ENCODE results near the gene RANBP10. TPM values are rescaled to one million over a fixed set of nuclear protein-coding genes. Genes with fewer than 3 reads are reported as not detected.
A peak's percentile ranks its signal among the peaks of the same experiment; 100 is the strongest.

The RANBP10 gene
- total and polyA plus RNA-seq, 2 of the 13 experiments (the other 11 are each of a cell fraction or from before 2014, with no cell fraction given): 9.2 to 22.7 TPM

- peak; percentile 66; the same call in 1 of the 2 replicates for TF ChIP-seq ZFP91 (CRISPR knock-in tag; IDR thresholded peaks at IDR 0.05; ENCODE audit: borderline replicate concordance)
- 0 out of 2 replicates have a peak, but pooled peaks have one; percentile 60 for TF ChIP-seq ZNF782 (CRISPR knock-in tag; IDR thresholded peaks at IDR 0.05; ENCODE audit: borderline replicate concordance)
- no peak for TF ChIP-seq ZNF562 (CRISPR knock-in tag; IDR thresholded peaks at IDR 0.05; ENCODE audit: borderline replicate concordance)
- peak; percentile 3 for TF ChIP-seq YY1 (IDR thresholded peaks at IDR 0.05; ENCODE audit: insufficient read depth, insufficient replicate concordance, low read depth, low read length)
- 0 out of 2 replicates have a peak, but pooled peaks have one; percentile 8 for TF ChIP-seq SP4 (CRISPR knock-in tag; IDR thresholded peaks at IDR 0.05)
- TF ChIP-seq PHF21A (CRISPR knock-in tag; IDR thresholded peaks at IDR 0.05): 0 out of 2 replicates have a peak, but pooled peaks have one; percentile 0
- no peak for TF ChIP-seq ARNTL (CRISPR knock-in tag; IDR thresholded peaks at IDR 0.05)
- peak; percentile 1; the same call in 1 of the 2 replicates for TF ChIP-seq SIN3A (IDR thresholded peaks at IDR 0.05; ENCODE audit: borderline replicate concordance, low read depth, low read length)
- TF ChIP-seq ZNF816 (CRISPR knock-in tag; IDR thresholded peaks at IDR 0.05; ENCODE audit: borderline replicate concordance): no peak
- TF ChIP-seq ZMAT3 (CRISPR knock-in tag; conservative IDR thresholded peaks at IDR 0.05): 0 out of 2 replicates have a peak, but pooled peaks have one; percentile 28
- no peak for TF ChIP-seq KAT8 (CRISPR knock-in tag; IDR thresholded peaks at IDR 0.05)
- TF ChIP-seq MLLT10 (CRISPR knock-in tag; IDR thresholded peaks at IDR 0.05): no peak
- TF ChIP-seq SOX6 (IDR thresholded peaks at IDR 0.05): no peak
- no peak for TF ChIP-seq SOX6 (CRISPR knock-in tag; IDR thresholded peaks at IDR 0.05)
- peak; percentile 11; the same call in 1 of the 2 replicates for TF ChIP-seq ZBTB38 (CRISPR knock-in tag; IDR thresholded peaks at IDR 0.05)
- 0 out of 2 replicates have a peak, but pooled peaks have one; percentile 2 for TF ChIP-seq ZNF501 (CRISPR knock-in tag; IDR thresholded peaks at IDR 0.05)
- TF ChIP-seq HINFP (CRISPR knock-in tag; IDR thresholded peaks at IDR 0.05; ENCODE audit: low read depth): no peak
- TF ChIP-seq HES4 (CRISPR knock-in tag; IDR thresholded peaks at IDR 0.05; ENCODE audit: borderline replicate concordance): 0 out of 2 replicates have a peak, but pooled peaks have one; percentile 1
- 0 out of 2 replicates have a peak, but pooled peaks have one; percentile 3 for TF ChIP-seq NFKBIZ (CRISPR knock-in tag; IDR thresholded peaks at IDR 0.05)
- 0 out of 2 replicates have a peak, but pooled peaks have one; percentile 1 for TF ChIP-seq ZNF605 (CRISPR knock-in tag; IDR thresholded peaks at IDR 0.05)
- TF ChIP-seq ZBTB8A (CRISPR knock-in tag; IDR thresholded peaks at IDR 0.05; ENCODE audit: borderline replicate concordance, low read depth): 0 out of 2 replicates have a peak, but pooled peaks have one; percentile 61
- no peak for TF ChIP-seq ZSCAN30 (CRISPR knock-in tag; IDR thresholded peaks at IDR 0.05)
- 0 out of 2 replicates have a peak, but pooled peaks have one; percentile 45 for TF ChIP-seq ZNF615 (CRISPR knock-in tag; IDR thresholded peaks at IDR 0.05; ENCODE audit: borderline replicate concordance)
- TF ChIP-seq ZNF546 (CRISPR knock-in tag; conservative IDR thresholded peaks at IDR 0.05): peak; percentile 17; the same call in 1 of the 2 replicates
- TF ChIP-seq ZNF788 (CRISPR knock-in tag; IDR thresholded peaks at IDR 0.05; ENCODE audit: borderline replicate concordance): 0 out of 2 replicates have a peak, but pooled peaks have one; percentile 1
- peak; percentile 14; the same call in 1 of the 2 replicates for TF ChIP-seq TARDBP (CRISPR knock-in tag; IDR thresholded peaks at IDR 0.05)
- peak; percentile 12; the same call in 1 of the 2 replicates for TF ChIP-seq MTA1 (CRISPR knock-in tag; IDR thresholded peaks at IDR 0.05; ENCODE audit: borderline replicate concordance)
- TF ChIP-seq ZNF138 (CRISPR knock-in tag; IDR thresholded peaks at IDR 0.05; ENCODE audit: low read depth): no peak
These were observed 37.0 kb upstream of the RANBP10 start (continued) for GRCh38 chr16:67843343-67843765.

Data from HepG2 (cell line).